HS-5 (cell line): ENCODE measurements around the gene PRR23A.
A peak's percentile ranks its signal among the peaks of the same experiment; 100 is the strongest.
"Not testable (repeated sequence)": the region's sequence is repeated elsewhere in the genome, so short reads cannot be mapped to it uniquely, and the experiment has no call there.

Experiments used
- DNase-seq: peaks from one replicate; pipeline ENCODE4 v3.0.0-alpha.2; 2012; ENCODE audit warnings: low read depth

The PRR23A gene

DNA sequence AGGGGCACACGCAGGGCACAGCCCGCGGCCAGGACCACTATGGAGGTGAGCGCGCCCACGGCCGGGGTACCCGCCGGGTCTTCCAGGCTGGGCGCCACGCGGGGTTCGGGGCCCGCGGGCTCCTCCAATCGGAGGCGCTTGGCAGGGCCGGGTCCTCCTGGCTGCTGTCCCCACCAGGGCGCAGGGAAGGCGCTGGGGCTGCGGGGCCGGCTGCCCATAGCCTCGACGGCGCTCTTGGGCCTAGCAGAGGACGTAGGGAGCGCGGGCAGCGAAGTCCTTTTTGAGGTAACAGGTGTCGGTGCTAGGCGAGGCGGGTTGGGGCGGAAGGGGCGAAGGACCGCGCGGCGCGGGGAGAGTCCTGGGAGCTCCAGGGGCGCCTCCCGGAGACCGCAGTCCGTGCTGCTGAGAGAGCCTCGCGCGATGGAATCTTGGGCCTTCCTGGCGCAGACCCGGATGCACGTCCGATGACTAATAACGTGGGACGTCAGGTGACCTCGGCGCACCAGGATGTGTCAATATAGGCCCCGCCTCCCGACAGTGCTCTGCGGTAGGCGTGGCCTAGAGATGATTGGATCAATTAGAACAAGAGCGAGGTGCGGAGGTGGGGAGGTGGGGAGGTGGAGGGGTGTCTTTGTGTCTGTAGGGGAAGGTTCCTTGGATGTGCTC is at the start of gene PRR23A:
PRR23A (minus strand) TSS at position 218 of the 666 bp plus-strand sequence; CDS start at position 218, 0 bp downstream.
- no peak for DNase-seq

DNA sequence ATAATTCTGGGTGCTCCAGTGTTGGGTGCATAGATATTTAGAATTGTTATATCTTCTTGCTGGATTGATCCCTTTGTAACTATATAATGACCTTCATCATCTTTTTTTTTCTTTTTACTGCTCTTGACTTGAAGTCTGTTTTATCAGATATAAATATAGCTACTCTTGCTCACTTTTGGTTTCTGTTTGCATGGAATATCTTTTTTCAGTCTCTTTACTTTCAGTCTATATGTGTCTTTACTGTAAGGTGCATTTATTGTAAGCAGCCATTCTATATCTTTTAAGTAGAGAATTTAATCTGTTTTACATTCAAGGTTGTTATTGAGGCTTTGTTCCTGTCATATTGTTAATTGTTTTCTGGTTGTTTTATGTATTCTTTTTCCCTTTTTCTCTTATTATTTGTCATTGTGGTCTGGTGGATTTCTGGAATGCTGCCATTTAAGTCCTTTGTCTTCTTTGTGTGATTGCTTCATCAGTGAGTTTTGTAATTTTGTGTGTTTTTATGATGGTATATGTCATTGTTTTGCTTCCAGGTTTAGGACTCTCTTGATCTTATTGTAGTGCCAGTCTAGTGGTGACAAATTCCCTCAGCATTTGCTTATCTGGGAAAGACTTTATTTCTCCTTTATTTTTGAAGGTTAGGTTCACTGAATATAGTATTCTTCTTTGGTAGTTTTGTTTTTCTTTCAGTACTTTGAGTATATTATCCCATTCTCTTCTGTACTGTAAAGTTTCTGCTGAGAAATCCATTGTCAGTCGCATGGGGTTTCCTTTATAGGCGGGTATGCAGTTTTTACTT is 46.9 kb upstream of the PRR23A start:
- no peak for DNase-seq

DNA sequence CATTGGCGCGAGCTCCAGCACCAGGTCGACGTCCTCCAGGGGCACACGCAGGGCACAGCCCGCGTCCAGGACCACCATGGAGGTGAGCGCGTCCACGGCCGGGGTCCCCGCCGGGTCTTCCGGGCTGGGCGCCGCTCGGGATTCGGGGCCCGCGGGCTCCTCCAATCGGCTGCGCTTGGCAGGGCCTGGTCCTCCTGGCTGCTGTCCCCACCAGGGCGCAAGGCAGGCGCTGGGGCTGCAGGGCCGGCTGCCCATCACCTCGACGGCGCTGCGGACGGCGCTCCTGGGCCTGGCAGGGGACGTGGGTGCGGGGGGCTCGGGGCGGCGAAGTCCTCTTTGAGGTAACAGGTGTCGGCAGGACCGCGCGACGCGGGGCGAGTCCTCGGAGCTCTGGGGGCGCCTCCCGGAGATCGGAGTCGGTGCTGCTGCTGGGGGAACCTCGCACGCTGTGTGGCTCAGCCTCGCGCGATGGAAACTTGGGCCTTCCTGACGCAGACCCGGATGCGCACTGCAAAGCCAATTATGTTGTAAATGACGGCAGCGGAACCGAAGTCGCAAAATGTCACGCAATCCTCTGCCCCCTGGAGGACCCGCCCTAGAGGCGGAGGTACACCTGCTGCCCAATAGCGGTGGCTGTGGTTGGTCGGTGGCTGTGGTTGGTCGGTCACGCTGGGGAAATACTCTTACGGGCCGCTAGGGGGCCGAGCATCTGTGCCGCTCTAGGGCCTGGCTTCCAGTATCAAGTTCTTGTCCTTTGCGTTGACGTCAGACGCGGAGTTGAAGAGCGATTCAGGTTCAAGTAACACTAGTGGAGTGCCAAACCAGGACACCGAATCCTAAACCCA is 38.5 kb upstream of the PRR23A start, which contains the start of gene PRR23C:
PRR23C (minus strand) TSS at position 527 of the 845 bp plus-strand sequence; CDS start at position 255, 272 bp downstream.
- DNase-seq, result no peak

DNA sequence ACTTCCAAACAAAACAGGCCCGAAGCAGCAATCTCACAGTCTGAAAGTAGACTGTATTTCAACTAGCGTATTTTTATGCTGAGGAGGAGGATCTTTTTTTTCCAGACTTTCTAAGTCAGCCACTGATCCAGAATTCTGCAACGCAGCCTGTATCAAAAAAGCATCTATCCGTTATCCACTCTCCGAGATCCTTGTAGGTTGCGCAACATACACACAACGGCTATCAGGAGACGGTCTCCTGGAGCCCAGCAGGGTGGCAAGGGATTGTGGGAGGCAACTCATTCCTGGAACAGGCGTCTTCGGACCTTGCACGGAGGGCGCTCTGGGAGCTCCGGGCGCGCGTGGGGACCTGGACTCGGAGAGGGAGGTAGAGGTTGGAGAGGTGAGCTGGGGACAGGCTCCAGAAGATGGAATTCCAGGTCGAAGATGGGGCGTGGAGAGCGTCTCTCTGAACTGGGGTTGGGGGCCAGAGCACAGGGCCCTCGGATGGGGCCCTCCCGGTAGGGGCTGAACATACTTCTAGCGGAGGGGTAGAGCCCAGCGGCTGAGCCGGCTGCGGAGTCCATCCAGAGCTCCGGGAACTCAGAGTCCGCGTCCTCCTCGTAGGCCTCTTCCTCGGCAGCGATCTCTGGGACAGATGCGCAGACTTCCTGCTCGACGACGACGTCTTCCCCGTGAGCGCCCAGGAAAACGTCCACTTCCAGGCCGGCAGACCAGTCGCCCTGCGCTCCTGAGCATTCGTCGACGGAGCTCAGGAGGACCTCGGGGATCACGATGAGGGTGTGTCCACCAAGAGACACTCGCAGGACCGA is 37.7 kb upstream of the PRR23A start:
- DNase-seq, result no peak

DNA sequence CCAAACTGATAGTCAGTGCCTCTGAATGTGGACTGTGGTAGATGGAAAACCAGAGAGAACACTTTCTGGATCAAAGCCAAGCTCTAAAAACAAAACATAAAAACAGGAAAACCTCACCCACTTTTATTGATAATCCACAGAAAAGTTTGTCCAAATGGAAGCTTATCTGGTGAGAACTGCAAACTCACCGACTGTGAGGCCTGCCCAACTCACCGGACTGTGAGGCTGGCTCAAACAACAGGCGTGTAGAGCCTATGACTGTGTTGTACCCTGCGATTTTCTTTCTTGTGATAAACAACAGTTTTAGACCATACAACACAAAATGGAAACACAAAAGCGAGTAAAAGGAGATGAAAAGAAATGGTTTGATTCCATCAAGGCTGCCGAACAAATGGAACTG is 31.4 kb upstream of the PRR23A start:
- DNase-seq, result no peak

- no peak for DNase-seq
These were observed 26.4 kb upstream of the PRR23A start for GRCh38 chr3:139032326-139033002.

DNA sequence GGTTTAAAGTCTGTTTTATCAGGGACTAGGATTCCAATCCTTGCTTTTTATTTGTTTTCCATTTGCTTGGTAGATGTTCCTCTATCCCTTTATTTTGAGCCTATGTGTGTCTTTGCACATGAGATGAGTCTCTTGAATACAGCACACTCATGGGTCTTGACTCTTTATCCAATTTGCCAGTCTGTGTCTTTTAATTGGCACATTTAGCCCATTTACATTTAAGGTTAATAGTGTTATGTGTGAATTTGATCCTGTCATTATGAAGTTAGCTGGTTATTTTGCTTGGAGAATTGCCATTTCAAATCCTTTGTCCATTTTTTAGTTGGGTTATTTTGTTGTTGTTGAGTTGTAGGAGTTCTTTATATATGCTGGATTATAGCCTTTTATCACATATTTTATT is 24.5 kb upstream of the PRR23A start:
- DNase-seq, result not testable (repeated sequence)

DNA sequence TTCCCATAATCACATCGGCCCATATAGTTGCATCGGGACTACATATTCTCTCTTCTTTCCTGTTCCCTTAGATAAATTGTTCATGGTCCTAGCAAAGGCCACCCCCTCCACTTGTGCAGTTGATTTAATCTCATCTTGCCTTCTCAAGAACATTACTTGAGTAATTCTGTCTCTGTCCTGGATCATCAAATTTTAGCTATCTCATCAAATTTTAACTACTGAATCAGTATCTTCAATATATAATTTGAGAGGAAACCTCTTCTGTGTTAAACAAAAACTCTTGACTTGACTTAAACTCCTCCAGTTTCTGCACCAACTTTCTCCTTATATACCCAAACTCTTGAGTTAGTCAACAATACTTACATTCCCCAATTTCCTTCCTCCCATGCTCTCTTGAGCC is 18.9 kb upstream of the PRR23A start:
- no peak for DNase-seq

DNA sequence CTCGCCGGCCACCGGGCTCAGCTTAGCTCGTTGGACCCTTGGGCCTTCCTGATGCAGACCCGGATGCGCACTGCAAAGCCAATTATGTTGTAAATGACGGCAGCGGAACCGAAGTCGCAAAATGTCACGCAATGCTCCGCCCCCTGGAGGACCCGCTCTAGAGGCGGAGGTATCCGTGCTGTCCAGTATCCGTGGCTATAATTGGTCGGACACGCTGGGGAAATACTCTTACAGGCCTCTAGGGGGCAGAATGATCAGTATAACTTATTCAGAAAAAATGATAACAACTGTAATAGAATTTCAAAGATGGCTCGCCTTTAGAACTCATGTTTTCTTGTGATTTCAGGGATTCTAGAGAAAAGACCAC is 14.8 kb upstream of the PRR23A start, which contains the start of gene PRR23B:
PRR23B (minus strand) TSS at position 59 of the 367 bp plus-strand sequence. CDS start 265 bp downstream, outside the sequence.
- DNase-seq, result no peak

- DNase-seq, result no peak
These were observed 14.2 kb upstream of the PRR23A start for GRCh38 chr3:139020036-139020867.

- DNase-seq, result no peak
These were observed 10.5 kb upstream of the PRR23A start for GRCh38 chr3:139016430-139017048.

GRCh38 chr3:139005356-139005993 is 593 bp downstream of the PRR23A start:
- no peak for DNase-seq

DNA sequence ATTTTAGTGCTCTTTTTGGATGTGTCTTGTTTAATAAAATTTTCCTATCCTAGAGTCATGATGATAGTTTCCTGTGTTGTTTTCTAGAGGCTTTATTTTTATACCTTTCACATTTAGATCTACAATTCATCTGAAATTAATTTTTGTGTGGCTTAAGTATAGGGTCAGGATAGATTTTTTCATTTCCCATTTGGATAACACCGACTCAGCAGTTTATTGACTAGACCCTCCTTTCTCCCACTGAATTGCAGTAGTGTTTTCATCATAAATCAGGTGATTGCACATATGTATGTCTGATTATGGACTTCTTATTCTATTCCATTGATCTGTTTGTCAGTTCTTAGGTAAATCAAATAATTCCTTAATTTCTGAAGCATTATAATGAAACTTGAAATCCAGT is 10.4 kb downstream of the PRR23A start:
- DNase-seq, result no peak

DNA sequence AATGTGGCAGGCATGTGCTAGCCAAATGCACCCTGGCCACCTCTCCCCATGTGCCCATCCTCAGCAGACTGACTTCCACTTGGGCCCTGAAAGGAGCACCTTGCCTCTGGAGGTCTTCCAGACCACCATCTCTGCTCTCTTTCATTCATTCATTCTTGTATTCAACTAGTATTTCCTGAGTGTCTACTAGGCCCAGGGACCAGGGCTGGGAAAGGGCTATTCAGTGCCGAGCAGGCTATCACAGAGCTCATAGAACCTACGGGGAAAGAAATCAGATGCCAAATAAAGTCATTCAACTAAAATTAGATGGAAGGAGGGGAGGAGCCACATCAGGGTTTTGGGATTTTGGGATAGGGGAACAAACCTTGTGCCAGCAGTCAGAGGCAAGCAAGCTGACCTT is 18.9 kb downstream of the PRR23A start:
- DNase-seq, result no peak

- DNase-seq, result no peak
These were observed 20.1 kb downstream of the PRR23A start for GRCh38 chr3:138985932-138986331.

- no peak for DNase-seq
These were observed 21.3 kb downstream of the PRR23A start for GRCh38 chr3:138984816-138985215.

DNA sequence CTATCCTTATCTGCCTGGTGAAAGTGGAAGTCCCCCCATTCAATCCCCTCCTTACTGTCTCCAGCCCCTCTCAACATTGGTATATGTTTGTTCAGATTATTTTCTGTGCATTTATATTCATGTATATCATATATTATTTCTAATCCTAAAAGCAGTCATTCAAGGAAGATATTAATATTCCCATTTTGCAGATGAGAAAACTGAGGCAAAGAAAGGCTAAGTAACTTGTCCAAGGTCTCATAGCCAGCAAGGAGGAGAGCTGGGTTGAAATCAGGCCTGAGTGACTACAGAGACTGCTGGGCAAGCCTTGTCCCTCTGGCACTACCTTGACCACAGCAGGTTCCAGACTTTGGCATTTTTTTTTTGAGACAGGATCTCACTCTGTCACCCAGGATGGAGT is 30.0 kb downstream of the PRR23A start:
- DNase-seq, result no peak

DNA sequence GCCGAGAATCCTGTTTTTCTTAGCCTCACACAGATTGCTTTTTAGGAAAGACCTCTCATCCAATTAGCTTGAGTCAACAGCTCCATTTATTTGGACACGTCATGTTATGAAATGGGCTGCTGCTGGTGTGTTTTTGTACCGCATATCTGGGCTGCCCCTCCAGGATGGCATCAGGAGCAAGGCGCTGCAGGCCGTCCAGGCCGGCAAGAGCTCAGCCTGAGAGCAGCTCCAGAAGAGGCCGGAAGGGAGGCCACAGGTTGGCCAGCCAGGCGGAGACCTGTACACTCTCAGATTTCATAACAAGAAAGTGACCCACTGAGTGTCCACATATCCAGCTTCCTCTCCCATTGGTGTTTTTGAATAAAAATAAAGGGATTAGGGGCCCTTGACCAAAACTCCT is 30.7 kb downstream of the PRR23A start:
- DNase-seq, result no peak

GRCh38 chr3:138974462-138974861 is 31.6 kb downstream of the PRR23A start:
- peak; percentile 51 for DNase-seq
